NCI-H446 treated with DMSO at 0.1 percent for 48 hours (cell line): Measurements from ENCODE around the gene TEX26.

Experiments
- DNase-seq: peaks from one replicate; lab custom pipeline; 2025; lab: John Stamatoyannopoulos, UW

The TEX26 gene

GRCh38 chr13:30976025-30976424, 43.6 kb downstream of the TEX26 start:
- no peak for DNase-seq

GRCh38 chr13:30978981-30979956, 46.8 kb downstream of the TEX26 start:
- no peak for DNase-seq

- DNase-seq = no peak
Measured at GRCh38 chr13:30982506-30982905, 50.0 kb downstream of the TEX26 start.

GRCh38 chr13:30982906-30983305, 50.5 kb downstream of the TEX26 start:
- DNase-seq = no peak

GRCh38 chr13:30983431-30983830, 51.0 kb downstream of the TEX26 start:
- DNase-seq = no peak

GRCh38 chr13:30984620-30985019, 52.2 kb downstream of the TEX26 start:
- no peak for DNase-seq

GRCh38 chr13:30985637-30986205, 53.3 kb downstream of the TEX26 start:
- no peak for DNase-seq

GRCh38 chr13:30991184-30991583, 58.7 kb downstream of the TEX26 start:
- DNase-seq = no peak

- no peak for DNase-seq
Measured at GRCh38 chr13:30991922-30992321, 59.5 kb downstream of the TEX26 start.

- no peak for DNase-seq
Measured at GRCh38 chr13:30995331-30995730, 62.9 kb downstream of the TEX26 start.

GRCh38 chr13:30997697-30998096, 65.2 kb downstream of the TEX26 start:
- DNase-seq = no peak

GRCh38 chr13:30998136-30999088, 66.0 kb downstream of the TEX26 start:
- DNase-seq = no peak

GRCh38 chr13:31000889-31001288, 68.4 kb downstream of the TEX26 start:
- DNase-seq = no peak

GRCh38 chr13:31001647-31002046, 69.2 kb downstream of the TEX26 start:
- no peak for DNase-seq

GRCh38 chr13:31005066-31005465, 72.6 kb downstream of the TEX26 start:
- DNase-seq = no peak

GRCh38 chr13:31007417-31007816, 75.0 kb downstream of the TEX26 start:
- DNase-seq = no peak

- DNase-seq = no peak
Measured at GRCh38 chr13:31008400-31009115, 76.1 kb downstream of the TEX26 start.

- no peak for DNase-seq
Measured at GRCh38 chr13:31009166-31009565, 76.7 kb downstream of the TEX26 start.

GRCh38 chr13:31010296-31010695, 77.8 kb downstream of the TEX26 start:
- no peak for DNase-seq

- no peak for DNase-seq
Measured at GRCh38 chr13:31011193-31011860, 78.9 kb downstream of the TEX26 start.
